Type B pancreatic cell (in vitro differentiated cells): Measurements from ENCODE around the gene LTF. TPM values are rescaled to one million over a fixed set of nuclear protein-coding genes. Genes with fewer than 3 reads are reported as not detected.

Source experiments
- DNase-seq: peaks from one replicate; pipeline ENCODE4 v3.0.0; 2021; ENCODE audit warnings: mixed read lengths; ENCODE audit not compliant: unreplicated experiment; ENCODE audit errors: extremely low spot score
- H3K27ac Mint-ChIP-seq: 2 replicates; pipeline ENCODE4 v1.8.0; 2021; ENCODE audit warnings: mild to moderate bottlenecking, mixed read lengths
- H3K27me3 Mint-ChIP-seq: 2 replicates; pipeline ENCODE4 v1.8.0; 2021; ENCODE audit warnings: mixed read lengths
- H3K36me3 Mint-ChIP-seq: 2 replicates; pipeline ENCODE4 v1.8.0; 2021; ENCODE audit warnings: mixed read lengths
- H3K4me1 Mint-ChIP-seq: one replicate; pipeline ENCODE4 v1.8.0; 2021; ENCODE audit warnings: mixed read lengths; ENCODE audit not compliant: unreplicated experiment
- H3K4me3 Mint-ChIP-seq: 2 replicates; pipeline ENCODE4 v1.8.0; 2021; ENCODE audit warnings: mild to moderate bottlenecking, mixed read lengths
- H3K9me3 Mint-ChIP-seq: 2 replicates; pipeline ENCODE4 v1.8.0; 2021; ENCODE audit warnings: mixed read lengths
- total RNA-seq: library from RNA; stranded (reverse); gene quantifications from 2 replicates; pipeline ENCODE4 v1.2.1, GENCODE V29; 2021; ENCODE audit warnings: low replicate concordance
- TF ChIP-seq, protein P1 (sequence below): fragments of 200-600 bp; sonication (generic); conservative IDR thresholded peaks from 2 replicates; pipeline ENCODE4 v1.5.0; 2021; ENCODE audit warnings: antibody characterized with exemption, mild to moderate bottlenecking

The LTF gene
- total RNA-seq, 1 donor from 2014 or later, result not detected

DNA sequence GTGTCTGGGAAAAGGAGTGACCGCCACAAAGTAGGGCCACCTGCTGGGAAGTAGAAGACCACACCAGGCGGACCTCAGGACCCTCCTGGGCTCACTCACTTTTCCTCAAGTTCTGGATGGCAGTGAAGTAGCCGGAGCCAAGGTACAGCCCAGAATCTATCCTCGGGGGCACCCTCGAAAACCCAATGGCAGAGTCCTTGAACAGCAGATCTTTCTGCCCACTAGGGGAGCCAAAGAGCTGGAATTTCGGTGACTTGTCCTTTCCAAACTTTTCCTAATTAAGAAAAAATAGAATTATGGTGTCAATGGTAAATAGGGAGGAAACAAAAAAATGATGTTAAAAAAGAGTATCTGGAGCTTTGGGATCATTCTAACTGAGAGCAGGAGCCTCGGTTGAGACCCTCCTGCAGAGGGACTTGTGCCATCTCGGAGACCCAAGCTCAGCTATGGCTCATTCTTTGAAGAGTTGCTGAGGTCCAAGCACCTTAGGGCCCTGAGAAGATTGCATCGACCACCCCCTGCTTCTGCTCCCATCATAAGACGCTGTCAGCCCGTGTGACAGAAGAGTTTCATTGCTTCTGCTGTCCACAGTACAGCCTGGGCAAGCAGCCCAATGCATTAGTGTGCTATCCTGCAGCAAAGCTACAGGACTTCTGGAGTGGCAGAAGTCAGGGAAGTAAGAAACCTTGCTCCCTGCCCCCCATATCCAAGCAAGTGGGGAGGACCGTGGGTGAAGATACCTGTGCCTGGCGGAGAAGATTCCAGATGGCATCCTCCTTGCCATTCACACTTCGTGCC is 14.8 kb downstream of the LTF start:
- no peaks in the 10 kb centered on the region for H3K9me3 Mint-ChIP-seq
- DNase-seq, result no peak
- no peaks in the 10 kb centered on the region for H3K4me1 Mint-ChIP-seq
- no peaks in the 10 kb centered on the region for H3K36me3 Mint-ChIP-seq
- H3K4me3 Mint-ChIP-seq, result no peak overlapping the region
- no peak overlapping the region for H3K27ac Mint-ChIP-seq
- peaks cover 19% of the 10 kb centered on the region for H3K27me3 Mint-ChIP-seq
- TF ChIP-seq, protein P1, sequence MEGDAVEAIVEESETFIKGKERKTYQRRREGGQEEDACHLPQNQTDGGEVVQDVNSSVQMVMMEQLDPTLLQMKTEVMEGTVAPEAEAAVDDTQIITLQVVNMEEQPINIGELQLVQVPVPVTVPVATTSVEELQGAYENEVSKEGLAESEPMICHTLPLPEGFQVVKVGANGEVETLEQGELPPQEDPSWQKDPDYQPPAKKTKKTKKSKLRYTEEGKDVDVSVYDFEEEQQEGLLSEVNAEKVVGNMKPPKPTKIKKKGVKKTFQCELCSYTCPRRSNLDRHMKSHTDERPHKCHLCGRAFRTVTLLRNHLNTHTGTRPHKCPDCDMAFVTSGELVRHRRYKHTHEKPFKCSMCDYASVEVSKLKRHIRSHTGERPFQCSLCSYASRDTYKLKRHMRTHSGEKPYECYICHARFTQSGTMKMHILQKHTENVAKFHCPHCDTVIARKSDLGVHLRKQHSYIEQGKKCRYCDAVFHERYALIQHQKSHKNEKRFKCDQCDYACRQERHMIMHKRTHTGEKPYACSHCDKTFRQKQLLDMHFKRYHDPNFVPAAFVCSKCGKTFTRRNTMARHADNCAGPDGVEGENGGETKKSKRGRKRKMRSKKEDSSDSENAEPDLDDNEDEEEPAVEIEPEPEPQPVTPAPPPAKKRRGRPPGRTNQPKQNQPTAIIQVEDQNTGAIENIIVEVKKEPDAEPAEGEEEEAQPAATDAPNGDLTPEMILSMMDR, result peak; percentile 76

DNA sequence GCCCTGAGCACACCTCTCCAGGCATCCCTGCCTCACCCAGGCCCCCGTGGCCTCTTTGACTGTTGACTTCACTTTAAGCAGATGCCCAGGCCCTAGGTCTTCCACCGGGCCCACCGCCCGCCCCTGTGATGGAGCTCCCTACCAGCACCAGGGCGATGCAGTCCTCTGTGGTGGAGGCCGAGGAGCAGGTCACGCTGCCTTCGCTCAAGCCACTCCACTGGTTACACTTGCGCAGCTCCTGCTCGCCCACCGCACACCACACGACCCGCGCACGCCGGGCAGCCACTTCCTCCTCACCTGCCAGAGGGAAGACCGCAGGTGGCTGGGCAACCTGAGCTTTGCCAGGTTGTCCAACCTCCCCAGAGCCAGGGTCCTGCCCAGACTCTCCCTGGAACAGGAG is 16.0 kb downstream of the LTF start:
- H3K27ac Mint-ChIP-seq, result no peak overlapping the region
- H3K36me3 Mint-ChIP-seq, result no peaks in the 10 kb centered on the region
- DNase-seq, result no peak
- peaks cover 18% of the 10 kb centered on the region for H3K27me3 Mint-ChIP-seq
- no peaks in the 10 kb centered on the region for H3K4me1 Mint-ChIP-seq
- TF ChIP-seq, protein P1, result no peak
- no peak overlapping the region for H3K4me3 Mint-ChIP-seq
- H3K9me3 Mint-ChIP-seq, result no peaks in the 10 kb centered on the region

DNA sequence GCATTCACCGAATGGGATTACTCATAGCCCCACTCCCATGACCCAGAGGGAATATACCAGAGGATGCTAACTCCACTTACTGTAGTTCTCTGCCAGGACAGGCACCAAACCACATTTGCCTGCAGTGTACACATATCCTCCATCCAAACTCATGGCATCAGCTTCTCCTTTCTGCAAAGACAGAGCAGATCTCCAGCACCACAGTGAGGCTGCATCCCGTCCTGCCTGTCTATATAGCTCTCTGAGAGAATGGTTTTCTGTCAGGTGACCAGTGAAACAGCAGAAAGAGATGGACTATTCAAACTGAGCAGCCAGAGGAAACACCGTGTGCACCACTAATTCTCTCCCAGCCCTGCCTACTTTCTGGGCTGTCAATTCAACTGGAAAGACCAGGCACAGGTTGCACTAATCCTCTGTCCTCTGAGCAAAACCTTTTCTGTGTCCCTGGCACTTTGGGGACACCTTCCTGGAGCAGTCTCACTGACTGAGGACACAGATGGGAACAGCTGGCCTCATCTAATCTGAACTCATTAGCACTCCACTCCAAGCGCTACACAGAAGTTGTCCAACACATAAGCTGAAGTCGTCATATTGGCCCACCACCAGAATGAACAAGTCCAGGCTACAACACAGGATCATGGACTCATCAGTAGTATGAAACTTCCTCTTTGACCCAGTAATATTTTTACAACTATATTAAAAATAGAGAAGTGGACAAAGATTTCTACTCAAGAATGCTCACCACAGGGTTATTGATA is 17.3 kb downstream of the LTF start:
- no peaks in the 10 kb centered on the region for H3K36me3 Mint-ChIP-seq

DNA sequence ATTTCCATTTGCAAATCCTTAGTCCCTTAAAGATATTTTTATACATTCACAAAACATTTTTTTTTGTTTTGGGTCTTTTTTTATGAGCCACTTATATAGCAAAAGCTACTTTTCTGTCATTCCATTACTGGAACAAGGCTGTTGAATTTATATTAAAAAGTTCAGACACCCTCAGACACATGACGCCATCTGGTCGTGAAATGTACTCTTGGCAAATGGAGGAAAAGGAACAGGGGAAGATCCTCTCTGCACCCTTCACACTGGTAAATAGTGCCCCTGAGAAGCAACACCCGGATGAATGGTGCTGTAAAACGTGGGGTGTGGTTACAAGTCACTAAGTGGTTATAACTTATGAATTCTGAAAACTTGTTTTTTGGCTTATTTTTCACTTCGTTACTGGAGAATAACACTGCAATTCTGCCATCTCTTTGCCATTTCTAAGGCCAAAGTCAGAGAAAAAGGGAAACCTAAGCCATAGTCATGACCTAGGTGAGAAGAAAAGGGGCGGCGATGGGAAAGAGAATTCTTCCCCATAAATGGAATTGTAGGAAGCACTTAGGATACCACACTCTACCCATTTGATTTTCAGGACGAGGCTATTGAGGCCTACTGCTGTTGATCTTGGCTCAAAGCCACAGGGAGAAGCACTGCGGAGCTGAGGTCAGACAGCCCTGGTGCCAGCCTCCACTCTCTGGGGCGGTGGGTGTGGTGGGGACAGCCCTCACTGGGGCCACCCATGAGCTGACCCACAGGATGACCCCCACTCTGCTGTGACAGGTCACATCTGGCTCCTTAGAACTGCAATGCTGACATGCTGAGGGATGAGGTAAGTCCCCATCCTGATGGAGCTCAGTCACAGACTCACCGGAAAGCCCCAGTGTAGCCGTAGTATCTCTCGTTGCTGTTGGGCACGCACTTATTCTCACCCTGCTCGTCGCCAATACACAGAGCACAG is 21.9 kb downstream of the LTF start:
- no peak for DNase-seq
- H3K27ac Mint-ChIP-seq, result no peak overlapping the region
- H3K27me3 Mint-ChIP-seq, result no peaks in the 10 kb centered on the region
- no peak overlapping the region for H3K4me3 Mint-ChIP-seq
- H3K36me3 Mint-ChIP-seq, result no peaks in the 10 kb centered on the region
- H3K4me1 Mint-ChIP-seq, result no peaks in the 10 kb centered on the region
- no peaks in the 10 kb centered on the region for H3K9me3 Mint-ChIP-seq
- TF ChIP-seq, protein P1, result peak; percentile 76

More for the DNA sequence above, 17.3 kb downstream of the LTF start:
- Mint-ChIP-seq H3K4me3 (no peak overlapping the region), H3K27me3 (peaks cover 5% of the 10 kb centered on the region), H3K27ac (no peak overlapping the region), H3K4me1 (no peaks in the 10 kb centered on the region), H3K9me3 (no peaks in the 10 kb centered on the region)
- TF ChIP-seq, protein P1, result no peak
- DNase-seq, result no peak

DNA sequence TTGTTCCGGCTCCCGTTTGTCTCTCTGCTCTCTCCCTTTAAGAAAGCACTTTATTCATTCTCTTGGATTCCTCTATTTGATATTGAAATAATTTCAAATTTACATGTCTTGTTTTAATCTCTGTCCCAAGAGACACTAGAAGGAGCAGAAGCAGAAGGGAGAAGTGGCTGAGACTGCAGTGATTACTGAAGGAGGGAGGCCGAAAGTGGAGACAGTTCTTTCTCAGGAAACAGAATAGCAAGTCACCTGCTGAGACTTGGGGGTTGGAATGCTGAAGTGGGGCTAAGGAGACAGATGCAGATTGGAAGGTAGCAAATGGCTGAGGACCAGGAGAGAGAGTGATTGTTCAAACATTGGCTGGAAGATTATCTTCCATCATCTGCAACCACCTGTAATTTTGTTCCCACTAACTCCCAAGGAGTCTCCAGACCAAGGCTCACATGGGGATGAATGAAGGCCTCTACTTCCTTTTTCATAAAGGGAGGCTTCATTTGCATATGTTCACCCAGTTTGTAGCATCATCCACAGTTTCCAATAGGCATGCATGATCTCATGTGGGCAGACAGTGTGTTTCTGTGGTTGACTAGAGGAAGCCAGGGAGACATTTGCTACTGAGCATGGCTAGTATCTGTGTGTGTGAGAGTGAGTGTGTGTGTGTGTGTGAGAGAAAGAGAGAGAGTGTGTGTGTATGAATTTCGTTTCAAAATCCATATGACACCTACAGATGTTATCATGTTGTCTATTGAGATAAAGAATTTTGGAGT is 24.0 kb downstream of the LTF start:
- H3K9me3 Mint-ChIP-seq, result no peaks in the 10 kb centered on the region
- H3K27me3 Mint-ChIP-seq, result no peaks in the 10 kb centered on the region
- no peak for DNase-seq
- no peaks in the 10 kb centered on the region for H3K36me3 Mint-ChIP-seq
- no peak overlapping the region for H3K27ac Mint-ChIP-seq
- H3K4me1 Mint-ChIP-seq, result no peaks in the 10 kb centered on the region
- TF ChIP-seq, protein P1, result no peak
- no peak overlapping the region for H3K4me3 Mint-ChIP-seq
